ENCODE measurements around the gene TMEM144.
A peak's percentile ranks its signal among the peaks of the same experiment; 100 is the strongest.
"Not testable (repeated sequence)": the region's sequence is repeated elsewhere in the genome, so short reads cannot be mapped to it uniquely, and the experiment has no call there.

The TMEM144 gene

GRCh38 chr4:158238575-158238974 is 28.3 kb downstream of the TMEM144 start:
- no peak for DNase-seq (ENCODE audit: low spot score)

- no peak for DNase-seq (ENCODE audit: low spot score)
These were observed 28.9 kb downstream of the TMEM144 start for GRCh38 chr4:158239196-158239595.

- DNase-seq (ENCODE audit: low spot score), result no peak
These were observed 32.8 kb downstream of the TMEM144 start for GRCh38 chr4:158243071-158243470.

- DNase-seq (ENCODE audit: low spot score), result no peak
These were observed 40.0 kb downstream of the TMEM144 start for GRCh38 chr4:158250321-158250720.

GRCh38 chr4:158253350-158253980 is 43.2 kb downstream of the TMEM144 start:
- peak; percentile 55 for DNase-seq (ENCODE audit: low spot score)

GRCh38 chr4:158254292-158254691 is 44.0 kb downstream of the TMEM144 start:
- no peak for DNase-seq (ENCODE audit: low spot score)

GRCh38 chr4:158255727-158256324 is 45.5 kb downstream of the TMEM144 start:
- DNase-seq (ENCODE audit: low spot score), result peak; percentile 54

GRCh38 chr4:158259955-158260575 is 49.8 kb downstream of the TMEM144 start:
- peak; percentile 17 for DNase-seq (ENCODE audit: low spot score)

GRCh38 chr4:158261480-158261879 is 51.2 kb downstream of the TMEM144 start:
- no peak for DNase-seq (ENCODE audit: low spot score)

- DNase-seq (ENCODE audit: low spot score), result no peak
These were observed 58.3 kb downstream of the TMEM144 start for GRCh38 chr4:158268553-158268952.

- no peak for DNase-seq (ENCODE audit: low spot score)
These were observed 64.3 kb downstream of the TMEM144 start for GRCh38 chr4:158274636-158275035.

- no peak for DNase-seq (ENCODE audit: low spot score)
These were observed 67.3 kb downstream of the TMEM144 start for GRCh38 chr4:158277558-158277957.

- not testable (repeated sequence) for DNase-seq (ENCODE audit: low spot score)
These were observed 68.8 kb downstream of the TMEM144 start for GRCh38 chr4:158279052-158279451.

GRCh38 chr4:158280856-158281255 is 70.6 kb downstream of the TMEM144 start:
- DNase-seq (ENCODE audit: low spot score), result no peak

- DNase-seq (ENCODE audit: low spot score), result no peak
These were observed 72.0 kb downstream of the TMEM144 start for GRCh38 chr4:158282252-158282651.

GRCh38 chr4:158285429-158286216 is 75.3 kb downstream of the TMEM144 start:
- no peak for DNase-seq (ENCODE audit: low spot score)

GRCh38 chr4:158290912-158291311 is 80.6 kb downstream of the TMEM144 start:
- DNase-seq (ENCODE audit: low spot score), result no peak

GRCh38 chr4:158291334-158292055 is 81.2 kb downstream of the TMEM144 start:
- DNase-seq (ENCODE audit: low spot score), result no peak

- no peak for DNase-seq (ENCODE audit: low spot score)
These were observed 81.9 kb downstream of the TMEM144 start for GRCh38 chr4:158292156-158292555.

- no peak for DNase-seq (ENCODE audit: low spot score)
These were observed 84.8 kb downstream of the TMEM144 start for GRCh38 chr4:158295053-158295452.

- DNase-seq (ENCODE audit: low spot score), result no peak
These were observed 87.6 kb downstream of the TMEM144 start for GRCh38 chr4:158297866-158298265.

- DNase-seq (ENCODE audit: low spot score), result no peak
These were observed 89.2 kb downstream of the TMEM144 start for GRCh38 chr4:158299459-158300007.

Measured in kidney tubule cell (primary cell).